GM19468 (cell line): ENCODE results near the gene GNAT3.

Experiments used
- ATAC-seq: cut with Tn5 transposase; IDR thresholded peaks from one replicate; pipeline ENCODE4 v1.9.1; 2021; ENCODE audit warnings: mild to moderate bottlenecking, moderate library complexity, moderate number of reproducible peaks; ENCODE audit not compliant: unreplicated experiment; ENCODE audit errors: extremely low read depth

The GNAT3 gene

GRCh38 chr7:80505900-80506500, 5.9 kb downstream of the GNAT3 start:
- no peak for ATAC-seq

- no peak for ATAC-seq
Observed at GRCh38 chr7:80500325-80500724, 11.5 kb downstream of the GNAT3 start.

- no peak for ATAC-seq
Observed at GRCh38 chr7:80499350-80499953, 12.4 kb downstream of the GNAT3 start.

GRCh38 chr7:80498481-80499349, 13.1 kb downstream of the GNAT3 start:
- ATAC-seq = no peak

- ATAC-seq = no peak
Observed at GRCh38 chr7:80496586-80496985, 15.3 kb downstream of the GNAT3 start.

- no peak for ATAC-seq
Observed at GRCh38 chr7:80493121-80493849, 18.6 kb downstream of the GNAT3 start.

GRCh38 chr7:80491462-80491861, 20.4 kb downstream of the GNAT3 start:
- ATAC-seq = no peak

GRCh38 chr7:80488851-80489370, 23.0 kb downstream of the GNAT3 start:
- ATAC-seq = no peak

- ATAC-seq = no peak
Observed at GRCh38 chr7:80488406-80488805, 23.5 kb downstream of the GNAT3 start.

GRCh38 chr7:80485721-80486120, 26.1 kb downstream of the GNAT3 start:
- no peak for ATAC-seq

GRCh38 chr7:80482950-80483349, 28.9 kb downstream of the GNAT3 start:
- ATAC-seq = no peak

GRCh38 chr7:80481196-80481884, 30.5 kb downstream of the GNAT3 start:
- no peak for ATAC-seq

- ATAC-seq = no peak
Observed at GRCh38 chr7:80480566-80480965, 31.3 kb downstream of the GNAT3 start.

- ATAC-seq = no peak
Observed at GRCh38 chr7:80478683-80479082, 33.2 kb downstream of the GNAT3 start.

- ATAC-seq = no peak
Observed at GRCh38 chr7:80476035-80476434, 35.8 kb downstream of the GNAT3 start.

GRCh38 chr7:80475383-80475782, 36.5 kb downstream of the GNAT3 start:
- no peak for ATAC-seq

GRCh38 chr7:80473751-80474150, 38.1 kb downstream of the GNAT3 start:
- no peak for ATAC-seq

- ATAC-seq = no peak
Observed at GRCh38 chr7:80472491-80473200, 39.2 kb downstream of the GNAT3 start.
